GM23338 (cell line): ENCODE results near the gene KHSRP. TPM values are rescaled to one million over a fixed set of nuclear protein-coding genes. Genes with fewer than 3 reads are reported as not detected.
A peak's percentile ranks its signal among the peaks of the same experiment; 100 is the strongest.

Experiments
- ATAC-seq: fragments of 200-7000 bp; cut with Tn5 transposase; 3 replicates; pipeline ENCODE4 v1.9.1; 2020
- DNase-seq: peaks from one replicate; pipeline ENCODE4 v3.0.0-alpha.2; 2015; ENCODE audit warnings: low spot score
- H2AFZ ChIP-seq: fragments of 200-600 bp; sonication (generic); 2 replicates; pipeline ENCODE4 v1.8.0; 2016; ENCODE audit warnings: antibody characterized with exemption, mild to moderate bottlenecking, moderate library complexity
- H3F3A ChIP-seq: fragments of 200-600 bp; sonication (generic); replicated peaks from 2 replicates; pipeline ENCODE4 v1.8.0; 2017; ENCODE audit warnings: antibody characterized with exemption, mixed run types, low read depth
- H3K27ac ChIP-seq: fragments of 200-600 bp; sonication (generic); 2 replicates; pipeline ENCODE4 v1.6.1; 2016; ENCODE audit warnings: low read depth
- H3K27me3 ChIP-seq: fragments of 200-600 bp; sonication (generic); 2 replicates; pipeline ENCODE4 v1.8.0; 2016; ENCODE audit warnings: mild to moderate bottlenecking, mixed run types, moderate library complexity; ENCODE audit not compliant: insufficient read depth
- H3K36me3 ChIP-seq: fragments of 200-600 bp; sonication (generic); 2 replicates; pipeline ENCODE4 v1.8.0; 2016; ENCODE audit warnings: mild to moderate bottlenecking; ENCODE audit not compliant: insufficient read depth
- H3K4me1 ChIP-seq: fragments of 200-600 bp; sonication (generic); 2 replicates; pipeline ENCODE4 v1.8.0; 2016; ENCODE audit warnings: mild to moderate bottlenecking, moderate library complexity; ENCODE audit not compliant: insufficient read depth
- H3K4me2 ChIP-seq: fragments of 200-600 bp; sonication (generic); 2 replicates; pipeline ENCODE4 v1.7.1; 2017; ENCODE audit warnings: mixed run types
- H3K4me3 ChIP-seq: fragments of 200-600 bp; sonication (generic); 2 replicates; pipeline ENCODE4 v1.6.1; 2016; ENCODE audit warnings: mixed run types
- H3K79me2 ChIP-seq: fragments of 200-600 bp; sonication (generic); replicated peaks from 2 replicates; pipeline ENCODE4 v1.8.0; 2017; ENCODE audit warnings: mild to moderate bottlenecking; ENCODE audit not compliant: insufficient read depth
- H3K9me2 ChIP-seq: fragments of 200-600 bp; sonication (generic); 2 replicates; pipeline ENCODE4 v1.8.0; 2017; ENCODE audit not compliant: insufficient read depth
- H4K20me1 ChIP-seq: fragments of 200-600 bp; sonication (generic); replicated peaks from 2 replicates; pipeline ENCODE4 v1.8.0; 2017; ENCODE audit warnings: mild to moderate bottlenecking; ENCODE audit not compliant: insufficient read depth
- H3K27ac Mint-ChIP-seq: 2 replicates; pipeline ENCODE4 v1.8.0; 2020; ENCODE audit warnings: inconsistent platforms, mild to moderate bottlenecking, moderate library complexity, mixed read lengths
- H3K27me3 Mint-ChIP-seq: 3 replicates; pipeline ENCODE4 v1.8.0; 2022; ENCODE audit warnings: low read depth, mild to moderate bottlenecking, moderate library complexity, mixed read lengths, inconsistent platforms; ENCODE audit not compliant: insufficient read depth, poor library complexity
- H3K36me3 Mint-ChIP-seq: 3 replicates; pipeline ENCODE4 v1.8.0; 2021; ENCODE audit warnings: low read depth, mild to moderate bottlenecking, inconsistent platforms, moderate library complexity, mixed read lengths
- H3K4me1 Mint-ChIP-seq: 3 replicates; pipeline ENCODE4 v1.8.0; 2020; ENCODE audit warnings: mild to moderate bottlenecking, inconsistent platforms, mixed read lengths
- H3K4me3 Mint-ChIP-seq: 3 replicates; pipeline ENCODE4 v1.8.0; 2021; ENCODE audit warnings: moderate library complexity, mild to moderate bottlenecking, inconsistent platforms, mixed read lengths
- H3K9me3 Mint-ChIP-seq: 3 replicates; pipeline ENCODE4 v1.8.0; 2020; ENCODE audit warnings: moderate library complexity, mild to moderate bottlenecking, inconsistent platforms, mixed read lengths
- CREB1 ChIP-seq: fragments of 250-450 bp; sonication (Bioruptor Pico); IDR thresholded peaks from 2 replicates; pipeline ENCODE4 v1.5.0; 2020; ENCODE audit warnings: low read depth, mild to moderate bottlenecking, moderate library complexity
- CTCF ChIP-seq, 2 experiments: fragments of 200-600 bp in 1 of 2; sonication (generic) in 1 of 2; conservative IDR thresholded peaks; 2 replicates each; pipeline versions ENCODE4 v1.5.1 to v1.6.1; 2016 to 2017; ENCODE audit warnings: antibody characterized with exemption in 2 of 2, low read depth in 2 of 2, mild to moderate bottlenecking in 2 of 2, moderate library complexity in 1 of 2
- EZH2 ChIP-seq: fragments of 200-600 bp; sonication (generic); IDR thresholded peaks from one replicate; pipeline ENCODE4 v1.8.0; 2017; ENCODE audit warnings: antibody characterized with exemption, mild to moderate bottlenecking, low read depth; ENCODE audit not compliant: unreplicated experiment
- JUNB ChIP-seq: IDR thresholded peaks from one replicate; pipeline ENCODE4 v1.6.1; 2016; ENCODE audit warnings: antibody characterized with exemption; ENCODE audit not compliant: unreplicated experiment
- NANOG ChIP-seq: IDR thresholded peaks from 2 replicates; pipeline ENCODE4 v1.6.1; 2016; ENCODE audit warnings: antibody characterized with exemption, borderline replicate concordance
- POLR2AphosphoS5 ChIP-seq: IDR thresholded peaks from 2 replicates; pipeline ENCODE4 v1.6.1; 2016; ENCODE audit warnings: antibody characterized with exemption, low read depth
- REST ChIP-seq: IDR thresholded peaks from one replicate; pipeline ENCODE4 v1.6.1; 2018; ENCODE audit warnings: antibody characterized with exemption; ENCODE audit not compliant: unreplicated experiment
- STAT1 ChIP-seq: IDR thresholded peaks from one replicate; pipeline ENCODE4 v1.6.1; 2016; ENCODE audit warnings: antibody characterized with exemption; ENCODE audit not compliant: unreplicated experiment
- ZNF114 ChIP-seq: fragments of 250-450 bp; sonication (Bioruptor Pico); IDR thresholded peaks from 2 replicates; pipeline ENCODE4 v1.5.0; 2020; ENCODE audit warnings: mild to moderate bottlenecking, moderate library complexity
- polyA plus RNA-seq: library from polyadenylated mRNA; unstranded; fragments of >200 nt; fragmentation: Nextera tagmentation; extraction: Ambion mirVana; gene quantifications from 2 replicates; pipeline ENCODE4 v1.2.1, GENCODE V29; 2016
- total RNA-seq: library from RNA; depleted of rRNA; stranded (reverse); fragments of >200 nt; shearing (Covaris generic); gene quantifications from 2 replicates; pipeline ENCODE4 v1.2.3, GENCODE V29; 2014

KHSRP gene
- total and polyA plus RNA-seq, 2 experiments from 2014 or later = 129 to 359 TPM

GRCh38 chr19:6413721-6414643 lies 10.6 kb downstream of the KHSRP start:
- ATAC-seq (peak; percentile 28), DNase-seq (peak; percentile 73)
- H3K36me3 ChIP-seq = peaks cover 16% of the 10 kb centered on the region; the same call in 1 of the 2 replicates
- Mint-ChIP-seq H3K27ac (no peak overlapping the region; the same call in 1 of the 2 replicates), H3K27me3 (peaks cover 10% of the 10 kb centered on the region), H3K4me1 (peaks cover 21% of the 10 kb centered on the region), H3K9me3 (no peaks in the 10 kb centered on the region; the same call in 2 of the 3 replicates), H3K36me3 (peaks cover 59% of the 10 kb centered on the region), H3K4me3 (no peak overlapping the region)
- H3K27ac ChIP-seq = peak overlapping the region; percentile 94
- no peaks in the 10 kb centered on the region for H3K9me2 ChIP-seq
- no peaks in the 10 kb centered on the region for H3K27me3 ChIP-seq
- H3K79me2 ChIP-seq = peaks cover 9% of the 10 kb centered on the region; the same call in 1 of the 2 replicates
- H3K4me2 ChIP-seq = no peak overlapping the region
- no peak for TF ChIP-seq STAT1
- TF ChIP-seq CTCF (conservative IDR thresholded peaks at IDR 0.05; ENCODE audit: low read depth in 2 of 2) = peak in 1 of 2 experiments; percentile 33; a peak in 1 of 4 replicates
- TF ChIP-seq EZH2 = no peak
- peaks cover 24% of the 10 kb centered on the region for H3F3A ChIP-seq
- no peak overlapping the region for H2AFZ ChIP-seq
- peaks cover 9% of the 10 kb centered on the region; the same call in 1 of the 2 replicates for H4K20me1 ChIP-seq
- no peak overlapping the region for H3K4me3 ChIP-seq
- H3K4me1 ChIP-seq = peaks cover 10% of the 10 kb centered on the region

GRCh38 chr19:6413291-6413690 lies 11.3 kb downstream of the KHSRP start:
- no peak overlapping the region for H3K4me3 ChIP-seq
- H4K20me1 ChIP-seq = 0 out of 2 replicates have a peak, but pooled peaks cover 8% of the 10 kb centered on the region
- peaks cover 10% of the 10 kb centered on the region; the same call in 1 of the 2 replicates for H3K36me3 ChIP-seq
- H3K27me3 Mint-ChIP-seq = peaks cover 10% of the 10 kb centered on the region
- H3K79me2 ChIP-seq = 0 out of 2 replicates have a peak, but pooled peaks cover 7% of the 10 kb centered on the region
- H3F3A ChIP-seq = peaks cover 24% of the 10 kb centered on the region
- H2AFZ ChIP-seq = no peak overlapping the region
- H3K36me3 Mint-ChIP-seq = peaks cover 52% of the 10 kb centered on the region
- H3K9me3 Mint-ChIP-seq = no peaks in the 10 kb centered on the region; the same call in 2 of the 3 replicates
- no peaks in the 10 kb centered on the region for H3K27me3 ChIP-seq
- H3K27ac ChIP-seq = peak overlapping the region; percentile 94
- H3K4me1 Mint-ChIP-seq = peaks cover 21% of the 10 kb centered on the region
- peaks cover 10% of the 10 kb centered on the region for H3K4me1 ChIP-seq
- peak overlapping the region; percentile 62; the same call in 1 of the 2 replicates for H3K4me2 ChIP-seq
- H3K27ac Mint-ChIP-seq = no peak overlapping the region
- no peak for ATAC-seq
- no peaks in the 10 kb centered on the region for H3K9me2 ChIP-seq
- H3K4me3 Mint-ChIP-seq = no peak overlapping the region
- DNase-seq = peak; percentile 29
- no peak for TF ChIP-seq CTCF (conservative IDR thresholded peaks at IDR 0.05; ENCODE audit: low read depth in 2 of 2)
- TF ChIP-seq REST = no peak
- TF ChIP-seq POLR2AphosphoS5 = no peak
- no peak for TF ChIP-seq CREB1 (CRISPR knock-in tag)
- no peak for TF ChIP-seq NANOG
- no peak for TF ChIP-seq JUNB
- TF ChIP-seq ZNF114 (CRISPR knock-in tag) = no peak
